ENCODE results near the gene CHST13. TPM values are rescaled to one million over a fixed set of nuclear protein-coding genes. Genes with fewer than 3 reads are reported as not detected.
A peak's percentile ranks its signal among the peaks of the same experiment; 100 is the strongest.

Gene CHST13
- total and polyA plus RNA-seq, 3 experiments from 2014 or later, result 0.24 to 0.31 TPM; not detected in 1

GRCh38 chr3:126527455-126528211, 3.7 kb downstream of the CHST13 start:
- Mint-ChIP-seq H3K36me3 (no peaks in the 10 kb centered on the region), H3K4me3 (no peak overlapping the region), H3K27ac (peak overlapping the region in 1 of 8 donors; percentile 3), H3K27me3 (peaks cover 10 to 14% of the 10 kb centered on the region in 2 donors), H3K4me1 (no peaks in the 10 kb centered on the region), H3K9me3 (no peaks in the 10 kb centered on the region)
- H3K4me1 ChIP-seq (ENCODE audit: insufficient read depth, low read length), result no peaks in the 10 kb centered on the region
- CTCF ChIA-PET, result no interaction called here
- no peaks in the 10 kb centered on the region for H3K9me3 ChIP-seq (ENCODE audit: low read length)
- H3K36me3 ChIP-seq (ENCODE audit: insufficient read depth, low read length), result no peaks in the 10 kb centered on the region
- H3K27ac ChIP-seq (ENCODE audit: low read depth, low read length), result no peak overlapping the region
- POLR2A ChIA-PET, result no interaction called here
- no peak for DNase-seq
- no peaks in the 10 kb centered on the region for H3K27me3 ChIP-seq (ENCODE audit: insufficient read depth, low read length, poor library complexity, severe bottlenecking)
- no peak overlapping the region for H3K4me3 ChIP-seq (ENCODE audit: low read length)

- H3K27me3 ChIP-seq (ENCODE audit: insufficient read depth, low read length, poor library complexity, severe bottlenecking), result no peaks in the 10 kb centered on the region
- H3K9me3 Mint-ChIP-seq, result no peaks in the 10 kb centered on the region
- no peak for DNase-seq
- H3K27ac ChIP-seq (ENCODE audit: low read depth, low read length), result no peak overlapping the region
- H3K9me3 ChIP-seq (ENCODE audit: low read length), result no peaks in the 10 kb centered on the region
- H3K36me3 Mint-ChIP-seq, result no peaks in the 10 kb centered on the region
- H3K27me3 Mint-ChIP-seq, result peaks cover 7 to 10% of the 10 kb centered on the region in 2 donors
- H3K36me3 ChIP-seq (ENCODE audit: insufficient read depth, low read length), result no peaks in the 10 kb centered on the region
- peak overlapping the region in 1 of 8 donors; percentile 13 for H3K27ac Mint-ChIP-seq
- H3K4me3 ChIP-seq (ENCODE audit: low read length), result no peak overlapping the region
- H3K4me3 Mint-ChIP-seq, result no peak overlapping the region
- ChIA-PET CTCF (no interaction called here), POLR2A (no interaction called here)
- H3K4me1 ChIP-seq (ENCODE audit: insufficient read depth, low read length), result no peaks in the 10 kb centered on the region
- no peaks in the 10 kb centered on the region for H3K4me1 Mint-ChIP-seq
Measured at GRCh38 chr3:126528419-126528799, 4.5 kb downstream of the CHST13 start.

- H3K4me3 ChIP-seq (ENCODE audit: low read length), result no peak overlapping the region
- POLR2A ChIA-PET, result no interaction called here
- Mint-ChIP-seq H3K27ac (peak overlapping the region in 1 of 8 donors; percentile 41), H3K36me3 (no peaks in the 10 kb centered on the region), H3K9me3 (no peaks in the 10 kb centered on the region), H3K4me3 (no peak overlapping the region), H3K27me3 (peaks cover 10% of the 10 kb centered on the region in 2 donors), H3K4me1 (no peaks in the 10 kb centered on the region)
- no peak overlapping the region for H3K27ac ChIP-seq (ENCODE audit: low read depth, low read length)
- H3K36me3 ChIP-seq (ENCODE audit: insufficient read depth, low read length), result no peaks in the 10 kb centered on the region
- H3K27me3 ChIP-seq (ENCODE audit: insufficient read depth, low read length, poor library complexity, severe bottlenecking), result no peaks in the 10 kb centered on the region
- H3K9me3 ChIP-seq (ENCODE audit: low read length), result no peaks in the 10 kb centered on the region
- H3K4me1 ChIP-seq (ENCODE audit: insufficient read depth, low read length), result no peaks in the 10 kb centered on the region
- CTCF ChIA-PET, result no interaction called here
- DNase-seq, result no peak
Measured at GRCh38 chr3:126528800-126529541, 5.0 kb downstream of the CHST13 start.

- Histone ChIP-seq H3K9me3 (ENCODE audit: low read length) (no peaks in the 10 kb centered on the region), H3K27ac (ENCODE audit: low read depth, low read length) (no peak overlapping the region), H3K36me3 (ENCODE audit: insufficient read depth, low read length) (no peaks in the 10 kb centered on the region), H3K27me3 (ENCODE audit: insufficient read depth, low read length, poor library complexity, severe bottlenecking) (no peaks in the 10 kb centered on the region), H3K4me1 (ENCODE audit: insufficient read depth, low read length) (no peaks in the 10 kb centered on the region), H3K4me3 (ENCODE audit: low read length) (no peak overlapping the region)
- H3K27me3 Mint-ChIP-seq, result peaks cover 9 to 14% of the 10 kb centered on the region in 2 donors
- no peak overlapping the region for H3K4me3 Mint-ChIP-seq
- no peak overlapping the region for H3K27ac Mint-ChIP-seq
- ChIA-PET POLR2A (no interaction called here), CTCF (interaction anchor here (2.3 kb wide), 1 partner anchor 8 kb away, joined by 14 read pairs; no protein-coding TSS in a partner anchor)
- DNase-seq, result no peak
- no peaks in the 10 kb centered on the region for H3K9me3 Mint-ChIP-seq
- H3K36me3 Mint-ChIP-seq, result no peaks in the 10 kb centered on the region
- H3K4me1 Mint-ChIP-seq, result no peaks in the 10 kb centered on the region
Measured at GRCh38 chr3:126529585-126530170, 5.7 kb downstream of the CHST13 start.

GRCh38 chr3:126530171-126531050, 6.5 kb downstream of the CHST13 start:
- H3K4me3 ChIP-seq (ENCODE audit: low read length), result no peak overlapping the region
- H3K27ac ChIP-seq (ENCODE audit: low read depth, low read length), result no peak overlapping the region
- Mint-ChIP-seq H3K27ac (peak overlapping the region in 1 of 8 donors; percentile 79), H3K9me3 (no peaks in the 10 kb centered on the region), H3K27me3 (peaks cover 5 to 10% of the 10 kb centered on the region in 2 donors), H3K4me3 (no peak overlapping the region), H3K4me1 (no peaks in the 10 kb centered on the region), H3K36me3 (no peaks in the 10 kb centered on the region)
- CTCF ChIA-PET, result interaction anchor here (2.3 kb wide), 1 partner anchor 9 kb away, joined by 14 read pairs; no protein-coding TSS in a partner anchor
- H3K4me1 ChIP-seq (ENCODE audit: insufficient read depth, low read length), result no peaks in the 10 kb centered on the region
- no peaks in the 10 kb centered on the region for H3K9me3 ChIP-seq (ENCODE audit: low read length)
- H3K27me3 ChIP-seq (ENCODE audit: insufficient read depth, low read length, poor library complexity, severe bottlenecking), result no peaks in the 10 kb centered on the region
- H3K36me3 ChIP-seq (ENCODE audit: insufficient read depth, low read length), result no peaks in the 10 kb centered on the region
- POLR2A ChIA-PET, result no interaction called here
- peak in 1 of 5 donors; percentile 39 for DNase-seq

- H3K4me1 ChIP-seq (ENCODE audit: insufficient read depth, low read length), result no peaks in the 10 kb centered on the region
- no peaks in the 10 kb centered on the region for H3K27me3 ChIP-seq (ENCODE audit: insufficient read depth, low read length, poor library complexity, severe bottlenecking)
- no peaks in the 10 kb centered on the region for H3K36me3 ChIP-seq (ENCODE audit: insufficient read depth, low read length)
- no peaks in the 10 kb centered on the region for H3K9me3 Mint-ChIP-seq
- POLR2A ChIA-PET, result no interaction called here
- H3K27ac Mint-ChIP-seq, result no peak overlapping the region
- H3K4me3 Mint-ChIP-seq, result no peak overlapping the region
- H3K9me3 ChIP-seq (ENCODE audit: low read length), result no peaks in the 10 kb centered on the region
- peaks cover 5 to 10% of the 10 kb centered on the region in 2 donors for H3K27me3 Mint-ChIP-seq
- CTCF ChIA-PET, result interaction anchor here (2.3 kb wide), 1 partner anchor 9 kb away, joined by 14 read pairs; no protein-coding TSS in a partner anchor
- DNase-seq, result no peak
- no peaks in the 10 kb centered on the region for H3K36me3 Mint-ChIP-seq
- H3K4me1 Mint-ChIP-seq, result no peaks in the 10 kb centered on the region
- no peak overlapping the region for H3K27ac ChIP-seq (ENCODE audit: low read depth, low read length)
- no peak overlapping the region for H3K4me3 ChIP-seq (ENCODE audit: low read length)
Measured at GRCh38 chr3:126531051-126531330, 7.0 kb downstream of the CHST13 start.

GRCh38 chr3:126533506-126533905, 9.6 kb downstream of the CHST13 start:
- H3K4me1 Mint-ChIP-seq, result no peaks in the 10 kb centered on the region
- CTCF ChIA-PET, result no interaction called here
- H3K4me3 Mint-ChIP-seq, result no peak overlapping the region
- Histone ChIP-seq H3K36me3 (ENCODE audit: insufficient read depth, low read length) (no peaks in the 10 kb centered on the region), H3K27me3 (ENCODE audit: insufficient read depth, low read length, poor library complexity, severe bottlenecking) (no peaks in the 10 kb centered on the region), H3K4me1 (ENCODE audit: insufficient read depth, low read length) (no peaks in the 10 kb centered on the region), H3K27ac (ENCODE audit: low read depth, low read length) (no peak overlapping the region), H3K4me3 (ENCODE audit: low read length) (no peak overlapping the region), H3K9me3 (ENCODE audit: low read length) (no peaks in the 10 kb centered on the region)
- DNase-seq, result no peak
- H3K36me3 Mint-ChIP-seq, result no peaks in the 10 kb centered on the region
- H3K27ac Mint-ChIP-seq, result no peak overlapping the region
- POLR2A ChIA-PET, result no interaction called here
- peaks cover 5 to 10% of the 10 kb centered on the region in 2 donors for H3K27me3 Mint-ChIP-seq
- H3K9me3 Mint-ChIP-seq, result no peaks in the 10 kb centered on the region

All from CD8-positive, alpha-beta memory T cell (primary cell).